ENCODE measurements around the gene PTGIS.

The PTGIS gene

GRCh38 chr20:49557449-49557848, 10.5 kb downstream of the PTGIS start:
- no peak for DNase-seq

- DNase-seq = no peak
Measured at GRCh38 chr20:49556621-49557020, 11.3 kb downstream of the PTGIS start.

- DNase-seq = no peak
Measured at GRCh38 chr20:49549801-49550551, 18.0 kb downstream of the PTGIS start.

GRCh38 chr20:49548371-49548947, 19.5 kb downstream of the PTGIS start:
- DNase-seq = no peak

- no peak for DNase-seq
Measured at GRCh38 chr20:49545572-49545971, 22.4 kb downstream of the PTGIS start.

GRCh38 chr20:49544535-49544934, 23.4 kb downstream of the PTGIS start:
- no peak for DNase-seq

- DNase-seq = no peak
Measured at GRCh38 chr20:49543858-49544437, 24.0 kb downstream of the PTGIS start.

GRCh38 chr20:49543071-49543857, 24.7 kb downstream of the PTGIS start:
- DNase-seq = no peak

- DNase-seq = no peak
Measured at GRCh38 chr20:49542514-49542991, 25.4 kb downstream of the PTGIS start.

GRCh38 chr20:49541733-49542513, 26.0 kb downstream of the PTGIS start:
- DNase-seq = peak; percentile 53

GRCh38 chr20:49540687-49541435, 27.1 kb downstream of the PTGIS start:
- no peak for DNase-seq

GRCh38 chr20:49540232-49540620, 27.7 kb downstream of the PTGIS start:
- DNase-seq = no peak

GRCh38 chr20:49539481-49540231, 28.3 kb downstream of the PTGIS start:
- DNase-seq = no peak

- no peak for DNase-seq
Measured at GRCh38 chr20:49538950-49539349, 29.0 kb downstream of the PTGIS start.

GRCh38 chr20:49534255-49534712, 33.7 kb downstream of the PTGIS start:
- DNase-seq = peak; percentile 38

- DNase-seq = no peak
Measured at GRCh38 chr20:49532285-49532946, 35.5 kb downstream of the PTGIS start.

- DNase-seq = no peak
Measured at GRCh38 chr20:49529470-49529869, 38.5 kb downstream of the PTGIS start.

- no peak for DNase-seq
Measured at GRCh38 chr20:49526568-49526967, 41.4 kb downstream of the PTGIS start.

GRCh38 chr20:49526056-49526455, 41.9 kb downstream of the PTGIS start:
- no peak for DNase-seq

- DNase-seq = no peak
Measured at GRCh38 chr20:49523767-49524360, 44.1 kb downstream of the PTGIS start.

Data from HCEC 1CT (cell line).